ENCODE data around the gene ANKRD33B.

DNA sequence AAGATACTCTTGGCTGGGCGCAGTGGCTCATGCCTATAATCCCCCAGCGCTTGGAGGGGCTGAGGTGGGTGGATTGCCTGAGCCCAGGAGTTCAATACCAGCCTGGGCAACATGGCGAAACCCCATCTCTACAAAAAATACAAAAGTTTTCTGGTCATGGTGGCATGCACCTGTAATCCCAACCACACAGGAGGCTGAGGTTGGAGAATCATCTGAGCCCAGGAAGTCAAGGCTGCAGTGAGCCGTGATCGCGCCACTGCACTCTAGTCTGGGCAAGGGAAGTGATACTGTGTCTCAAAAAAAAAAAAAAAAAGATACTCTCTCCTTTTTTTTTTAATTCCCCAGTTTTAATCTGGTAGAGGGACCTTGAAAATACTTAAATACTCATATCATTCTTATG is 15.0 kb downstream of the ANKRD33B start:
- TF ChIP-seq, protein P1, sequence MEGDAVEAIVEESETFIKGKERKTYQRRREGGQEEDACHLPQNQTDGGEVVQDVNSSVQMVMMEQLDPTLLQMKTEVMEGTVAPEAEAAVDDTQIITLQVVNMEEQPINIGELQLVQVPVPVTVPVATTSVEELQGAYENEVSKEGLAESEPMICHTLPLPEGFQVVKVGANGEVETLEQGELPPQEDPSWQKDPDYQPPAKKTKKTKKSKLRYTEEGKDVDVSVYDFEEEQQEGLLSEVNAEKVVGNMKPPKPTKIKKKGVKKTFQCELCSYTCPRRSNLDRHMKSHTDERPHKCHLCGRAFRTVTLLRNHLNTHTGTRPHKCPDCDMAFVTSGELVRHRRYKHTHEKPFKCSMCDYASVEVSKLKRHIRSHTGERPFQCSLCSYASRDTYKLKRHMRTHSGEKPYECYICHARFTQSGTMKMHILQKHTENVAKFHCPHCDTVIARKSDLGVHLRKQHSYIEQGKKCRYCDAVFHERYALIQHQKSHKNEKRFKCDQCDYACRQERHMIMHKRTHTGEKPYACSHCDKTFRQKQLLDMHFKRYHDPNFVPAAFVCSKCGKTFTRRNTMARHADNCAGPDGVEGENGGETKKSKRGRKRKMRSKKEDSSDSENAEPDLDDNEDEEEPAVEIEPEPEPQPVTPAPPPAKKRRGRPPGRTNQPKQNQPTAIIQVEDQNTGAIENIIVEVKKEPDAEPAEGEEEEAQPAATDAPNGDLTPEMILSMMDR (IDR thresholded peaks at IDR 0.05), result no peak
- TF ChIP-seq POLR2A (IDR thresholded peaks at IDR 0.05), result no peak

Data from heart left ventricle (tissue), 13 donors.